ENCODE data around the gene COL24A1.
"Not testable (repeated sequence)": the region's sequence is repeated elsewhere in the genome, so short reads cannot be mapped to it uniquely, and the experiment has no call there.

Gene COL24A1

DNA sequence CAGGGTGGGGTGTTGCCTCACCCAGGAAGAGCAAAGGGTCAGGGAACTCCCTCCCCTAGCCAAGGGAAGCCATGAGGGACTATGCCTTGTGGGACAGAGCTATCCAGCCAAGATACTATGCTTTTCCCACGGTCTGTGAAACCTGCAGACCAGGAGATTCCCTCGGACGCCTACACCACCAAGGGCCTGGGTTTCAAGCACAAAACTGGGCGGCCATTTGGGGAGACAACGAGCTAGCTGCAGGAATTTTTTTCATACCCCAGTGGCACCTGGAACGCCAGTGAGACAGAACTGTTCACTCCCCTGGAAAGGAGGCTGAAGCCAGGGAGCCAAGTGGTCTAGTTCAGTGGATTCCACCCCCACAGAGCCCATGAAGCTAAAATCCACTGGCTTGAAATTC lies 84.7 kb downstream of the COL24A1 start:
- not testable (repeated sequence) for DNase-seq

DNA sequence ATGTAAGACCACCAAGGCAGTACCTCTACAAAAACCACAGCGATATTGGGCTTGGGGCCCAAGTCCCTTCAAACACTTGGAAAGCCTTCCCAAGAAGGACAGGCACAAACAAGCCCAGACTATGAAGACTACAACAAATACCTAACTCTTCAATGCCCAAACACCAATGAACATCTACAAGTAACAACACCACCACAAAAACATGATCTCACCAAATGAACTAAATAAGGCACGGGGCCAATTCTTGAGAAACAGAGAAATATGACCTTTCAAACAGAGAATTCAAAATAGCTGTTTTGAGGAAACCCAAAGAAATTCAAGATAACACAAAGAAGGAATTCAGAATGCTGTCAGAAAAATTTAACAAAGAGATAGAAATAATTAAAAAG lies 86.8 kb downstream of the COL24A1 start:
- no peak for DNase-seq

DNA sequence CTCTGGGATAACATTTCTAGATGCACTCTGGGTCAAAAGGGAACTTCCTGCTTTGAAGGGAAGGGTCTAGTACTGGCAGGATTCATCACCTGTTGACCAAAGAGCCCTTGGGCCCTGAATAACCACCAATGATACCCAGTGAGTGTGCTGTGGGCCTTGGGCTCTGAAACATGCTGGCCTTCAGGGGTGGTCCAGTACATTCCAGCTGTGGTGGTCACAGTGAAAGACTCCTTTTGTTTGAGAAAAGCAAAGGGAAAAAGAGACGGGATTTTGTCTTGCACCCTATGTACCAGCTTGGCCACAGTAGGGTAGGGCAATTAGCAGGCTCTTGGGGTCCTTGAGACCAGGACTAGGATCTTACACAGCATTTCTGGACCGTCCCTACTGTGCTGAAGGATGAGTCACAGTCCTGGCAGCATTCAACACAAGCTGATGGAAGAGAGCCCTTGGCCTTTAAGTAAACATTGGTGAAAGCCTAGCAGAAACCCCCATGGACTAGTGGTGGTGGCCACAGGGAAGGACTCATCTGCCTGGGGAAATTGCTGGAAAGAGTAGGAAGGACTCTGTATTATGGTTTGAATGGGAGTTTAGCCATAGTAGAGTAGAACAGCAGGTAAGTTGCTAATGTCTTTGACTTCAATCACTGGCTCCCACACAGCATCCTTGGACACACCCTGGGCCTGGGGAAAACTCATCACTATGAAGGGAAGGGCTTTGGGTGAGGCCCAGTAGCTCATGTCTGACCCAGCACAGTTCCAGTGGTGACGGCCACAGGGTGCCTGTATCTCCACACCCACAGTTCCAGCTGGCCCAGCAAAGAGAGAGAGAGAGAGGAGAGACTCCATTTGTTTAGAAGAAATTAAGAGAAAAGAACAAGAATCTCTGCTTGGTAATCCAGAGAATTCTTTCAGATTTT lies 87.5 kb downstream of the COL24A1 start:
- no peak for DNase-seq

DNA sequence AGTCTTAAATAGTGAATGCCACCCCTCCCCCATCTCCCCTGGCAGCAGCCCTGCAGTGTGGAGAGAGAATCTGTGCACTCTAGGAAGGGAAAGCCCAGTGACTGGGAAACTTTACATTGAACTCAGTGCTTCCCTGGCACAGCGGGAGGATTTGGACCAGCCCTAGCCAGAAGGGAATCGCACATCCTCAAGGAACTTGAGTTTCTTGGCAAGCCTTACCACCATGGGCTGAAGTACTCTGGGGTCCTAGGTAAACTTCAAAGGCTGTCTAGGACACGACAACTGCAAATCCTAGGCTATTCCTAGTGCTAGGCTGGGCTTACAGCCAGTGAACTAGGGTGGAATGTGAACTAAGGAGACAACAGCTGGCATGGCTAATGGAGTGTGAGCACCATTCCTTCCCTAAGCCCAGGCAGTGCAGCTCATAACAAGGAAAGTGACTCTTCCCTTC lies 88.3 kb downstream of the COL24A1 start:
- no peak for DNase-seq

DNA sequence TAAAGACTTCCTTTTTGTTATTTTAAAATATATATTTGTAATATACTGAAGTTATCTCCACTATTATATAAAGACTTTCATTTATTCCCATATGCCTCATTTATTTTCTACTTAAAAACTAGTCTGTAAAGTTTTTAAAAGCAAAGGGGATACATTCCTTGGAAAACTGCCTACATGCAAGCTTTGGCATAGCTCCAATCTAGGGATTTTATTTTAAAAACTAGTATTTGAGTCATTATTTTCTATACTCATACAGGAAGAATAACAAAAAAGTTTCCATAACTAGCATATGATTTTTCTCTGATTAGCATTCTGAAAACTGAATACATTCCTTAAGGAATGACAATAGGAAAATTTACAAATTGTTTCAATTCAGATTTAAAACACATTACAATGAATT lies 88.9 kb downstream of the COL24A1 start:
- no peak for DNase-seq

DNA sequence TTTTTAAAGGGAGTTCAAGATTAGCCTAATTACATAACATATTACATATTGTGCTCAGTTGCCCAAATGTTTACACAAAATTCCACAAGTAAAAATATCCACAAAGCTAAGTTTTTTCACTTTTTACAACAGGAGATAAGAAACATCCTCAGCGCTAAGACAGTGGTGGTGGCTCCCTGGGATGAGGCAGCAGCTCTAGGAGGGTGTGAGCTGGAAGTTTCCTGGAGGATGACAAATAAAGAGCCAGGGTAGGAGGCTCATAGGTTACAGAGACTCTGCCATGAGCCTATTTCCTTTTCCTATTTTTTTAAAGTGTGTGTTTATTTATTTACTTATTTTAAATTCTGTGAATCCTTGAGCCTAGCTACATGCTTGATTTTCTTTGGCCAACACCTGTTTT lies 91.7 kb downstream of the COL24A1 start:
- DNase-seq = no peak

DNA sequence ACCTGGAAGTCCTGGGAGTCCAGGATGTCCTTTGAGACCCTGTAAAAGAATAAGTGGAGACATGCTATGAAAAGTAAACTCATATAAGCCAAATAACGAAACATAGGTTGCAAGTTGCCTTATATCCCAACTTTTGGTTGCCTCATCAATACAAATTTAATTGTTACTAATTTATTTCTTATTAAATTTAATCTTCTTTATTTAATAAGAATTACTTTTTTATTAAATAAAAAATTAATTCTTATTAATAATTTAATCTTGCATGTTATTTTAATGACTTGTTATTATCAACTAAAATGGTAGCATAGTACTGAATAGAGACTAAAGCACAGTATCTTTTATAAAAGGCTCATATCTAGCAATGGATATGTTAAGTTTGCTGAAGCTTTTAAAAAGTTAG lies 92.9 kb downstream of the COL24A1 start:
- no peak for DNase-seq

DNA sequence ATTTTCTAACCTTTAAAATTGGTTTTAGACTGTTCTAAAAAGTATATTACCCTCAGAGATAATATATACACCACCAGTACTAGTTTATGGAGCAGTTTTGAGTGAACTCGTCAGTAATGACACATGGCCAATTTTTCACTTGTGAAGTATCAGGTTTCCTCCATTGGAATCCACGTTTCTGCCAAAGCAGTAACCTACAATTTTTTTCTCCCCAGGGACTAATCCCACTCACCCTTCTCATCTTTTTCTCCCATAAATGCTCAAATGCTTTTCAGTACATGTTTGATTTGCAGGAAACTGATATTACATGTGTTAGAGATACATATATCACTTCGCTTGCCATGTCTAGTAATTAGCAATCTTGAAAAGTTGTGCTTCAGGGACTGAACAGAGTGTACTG lies 94.1 kb downstream of the COL24A1 start:
- no peak for DNase-seq

DNA sequence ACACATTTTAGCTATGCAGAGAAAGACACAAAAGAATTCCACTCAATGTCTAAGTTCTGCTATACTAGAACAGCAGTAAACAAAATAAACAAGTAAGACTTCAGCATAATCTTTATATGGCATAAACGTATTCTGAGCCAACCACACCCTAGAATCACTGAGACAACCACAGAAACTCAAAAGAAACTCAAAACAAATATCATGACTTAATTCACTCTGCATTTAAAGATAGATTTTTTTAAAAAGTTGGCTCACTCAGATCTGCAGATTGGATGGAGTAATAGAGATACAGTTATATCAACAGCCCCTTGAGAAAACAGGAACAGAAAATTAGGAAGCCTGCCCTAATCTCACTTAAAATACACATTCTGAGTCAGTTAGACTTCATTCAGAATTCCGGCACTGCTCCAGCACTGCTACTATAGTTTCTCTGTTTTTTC lies 95.0 kb downstream of the COL24A1 start:
- no peak for DNase-seq

DNA sequence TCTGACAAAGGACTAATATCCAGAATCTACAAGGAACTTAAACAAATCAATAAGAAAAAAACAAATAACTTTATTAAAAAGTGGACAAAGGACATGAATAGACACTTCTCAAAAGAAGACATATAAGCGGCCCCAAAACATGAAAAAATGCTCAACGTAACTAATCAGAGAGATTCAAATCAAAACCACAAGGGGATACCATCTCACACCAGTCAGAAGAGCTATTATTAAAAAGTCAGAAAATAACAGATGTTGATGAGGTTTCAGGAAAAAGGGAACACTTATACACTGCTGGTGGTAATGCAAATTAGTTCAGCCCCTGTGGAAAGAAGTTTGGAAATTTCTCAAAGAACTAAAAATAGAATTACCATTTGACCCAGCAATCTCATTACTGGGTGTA lies 102.2 kb downstream of the COL24A1 start:
- no peak for DNase-seq

DNA sequence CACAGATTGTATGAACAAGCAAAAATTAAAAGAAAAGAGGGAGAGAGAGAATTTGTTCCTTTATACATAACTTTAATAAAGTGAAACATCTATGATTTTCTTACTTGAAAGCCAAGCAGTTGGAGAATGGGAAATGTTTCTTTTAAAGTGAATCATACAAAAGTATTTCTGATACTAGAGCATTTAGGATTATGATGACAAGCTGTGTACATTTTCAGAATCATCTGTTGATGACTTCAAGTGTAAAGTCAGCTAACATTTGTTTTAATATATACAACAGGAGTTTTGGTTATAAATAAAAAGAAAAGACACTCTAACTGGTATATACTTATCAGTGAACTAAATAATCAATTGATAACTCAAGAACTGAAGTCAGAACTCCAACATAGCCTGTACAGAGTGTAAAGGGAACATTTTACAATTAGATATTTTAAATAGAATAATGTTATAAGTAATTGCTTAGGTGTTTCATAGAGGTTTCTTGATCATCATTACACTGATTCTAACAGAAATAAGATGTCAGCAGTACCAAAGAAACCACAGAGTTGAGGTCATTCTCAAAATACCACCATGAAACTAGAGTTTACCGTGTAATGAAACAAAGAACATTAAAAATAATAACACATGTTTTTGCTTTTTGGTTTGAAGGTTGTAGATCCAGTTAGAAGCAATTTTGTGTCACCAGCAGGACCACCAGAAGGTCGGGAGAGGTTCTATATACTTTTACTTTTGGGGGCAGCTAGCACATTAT lies 103.4 kb downstream of the COL24A1 start:
- DNase-seq = no peak

DNA sequence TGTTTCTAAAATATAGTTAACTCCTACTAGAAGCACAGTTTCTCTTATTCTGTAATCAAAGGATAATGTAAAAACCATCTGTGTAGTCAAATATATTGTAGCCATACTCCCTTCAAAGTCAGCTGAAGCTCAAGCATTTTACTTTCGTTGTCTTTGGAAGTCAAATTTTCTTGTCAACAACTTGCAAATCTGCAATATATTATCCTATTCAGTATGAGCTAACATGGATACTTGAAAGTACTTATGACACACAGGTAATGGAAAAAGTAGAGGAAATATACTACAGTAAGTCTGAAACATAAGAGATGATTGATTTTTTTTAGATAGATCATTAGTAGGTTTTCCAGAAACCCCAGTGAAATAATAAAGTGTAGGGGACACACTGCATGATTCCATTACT lies 121.5 kb downstream of the COL24A1 start:
- DNase-seq = no peak

DNA sequence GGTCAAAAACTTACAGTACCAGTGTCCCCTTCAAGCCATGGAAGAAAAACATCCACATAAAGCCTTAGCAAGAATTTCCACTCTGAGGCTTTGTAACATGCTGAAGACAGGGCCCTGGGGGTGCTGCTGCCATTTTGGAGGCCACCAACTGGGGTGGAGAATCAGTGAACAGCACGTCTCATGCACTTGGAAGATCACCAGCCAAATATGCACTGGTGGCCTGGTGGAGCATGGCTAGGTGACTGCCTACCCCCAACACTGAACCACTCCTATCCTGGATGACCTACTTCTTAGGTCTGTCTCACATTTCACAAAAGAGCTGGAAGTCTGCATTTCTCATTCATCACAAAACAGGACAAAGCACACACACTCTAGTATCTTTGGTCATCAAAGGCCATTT lies 126.4 kb downstream of the COL24A1 start:
- no peak for DNase-seq

DNA sequence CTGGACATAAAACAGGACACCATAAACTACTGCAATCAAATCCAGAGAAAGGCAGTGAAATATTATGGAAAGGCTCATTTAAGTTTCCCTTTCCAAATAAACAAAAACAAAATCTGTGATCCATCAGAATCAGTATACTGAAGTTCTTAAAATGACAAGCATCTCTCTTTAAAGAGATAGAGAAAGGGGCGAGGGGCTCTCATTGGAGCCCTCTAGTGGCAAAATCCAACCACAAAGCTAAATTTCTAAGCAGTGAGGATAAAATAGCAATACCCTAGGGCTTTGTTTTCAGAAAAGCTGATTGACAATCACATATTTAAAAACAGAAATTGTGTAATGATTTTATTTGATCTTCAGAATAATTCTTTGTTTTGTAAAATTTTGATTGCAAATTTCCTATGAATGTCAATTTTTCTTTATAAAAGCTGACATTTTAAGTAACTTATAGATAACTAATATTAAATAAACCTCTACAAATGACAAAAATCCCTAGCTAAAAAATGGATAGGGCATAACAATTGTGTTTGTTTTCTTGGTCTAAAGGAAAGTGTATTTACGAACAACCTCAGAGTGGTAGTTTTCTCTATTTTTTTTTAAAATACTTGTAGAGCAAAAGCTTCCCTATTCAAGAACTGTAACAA lies 138.2 kb downstream of the COL24A1 start:
- no peak for DNase-seq

DNA sequence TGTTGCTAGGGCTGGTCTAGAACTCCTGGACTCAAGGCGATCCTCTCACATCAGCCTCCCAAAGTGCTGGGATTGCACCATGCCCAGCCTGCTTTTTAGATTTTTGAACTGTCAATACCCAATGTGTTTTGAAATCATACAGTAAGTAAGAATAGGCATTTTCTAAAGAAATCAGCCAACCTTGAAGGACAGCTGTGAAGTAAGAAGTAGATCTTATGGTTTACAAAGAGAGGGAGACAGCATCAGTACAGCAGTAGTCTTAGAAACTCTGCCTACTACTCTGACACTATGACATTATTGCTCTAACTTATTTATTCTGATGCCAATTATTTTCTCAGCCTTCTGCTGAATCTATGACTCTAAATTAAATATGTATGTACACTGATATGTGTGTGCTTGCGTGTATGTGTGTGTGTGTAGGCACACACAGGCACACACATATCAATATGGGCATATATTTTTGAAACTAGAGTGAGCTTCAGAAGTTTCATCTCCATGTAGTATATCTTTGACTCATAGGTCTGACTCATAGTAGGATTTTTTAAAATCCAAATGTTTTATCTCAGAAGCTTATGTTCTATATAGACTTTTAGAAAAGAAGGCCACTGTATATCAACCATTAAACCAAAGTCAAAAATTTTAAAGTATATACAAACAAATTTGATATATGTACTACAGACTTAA lies 140.4 kb downstream of the COL24A1 start:
- no peak for DNase-seq

DNA sequence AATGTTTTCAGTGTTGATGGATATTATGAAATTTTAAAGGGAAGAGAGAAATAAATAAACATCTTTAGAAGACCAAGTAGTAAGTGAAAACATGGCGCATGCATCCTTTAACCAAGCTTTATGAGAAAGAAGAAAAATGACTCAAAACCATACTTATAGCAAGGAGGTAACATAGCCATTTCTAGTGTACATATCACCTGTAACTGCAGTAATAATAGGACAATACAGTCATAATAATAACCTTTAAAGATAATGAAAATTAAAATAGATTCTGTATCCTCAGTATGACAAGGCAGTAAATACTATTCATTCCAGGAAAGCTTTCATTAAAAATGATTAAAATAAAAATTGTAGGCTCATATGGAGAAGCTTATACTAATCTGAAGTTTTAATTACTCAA lies 141.2 kb downstream of the COL24A1 start:
- no peak for DNase-seq

DNA sequence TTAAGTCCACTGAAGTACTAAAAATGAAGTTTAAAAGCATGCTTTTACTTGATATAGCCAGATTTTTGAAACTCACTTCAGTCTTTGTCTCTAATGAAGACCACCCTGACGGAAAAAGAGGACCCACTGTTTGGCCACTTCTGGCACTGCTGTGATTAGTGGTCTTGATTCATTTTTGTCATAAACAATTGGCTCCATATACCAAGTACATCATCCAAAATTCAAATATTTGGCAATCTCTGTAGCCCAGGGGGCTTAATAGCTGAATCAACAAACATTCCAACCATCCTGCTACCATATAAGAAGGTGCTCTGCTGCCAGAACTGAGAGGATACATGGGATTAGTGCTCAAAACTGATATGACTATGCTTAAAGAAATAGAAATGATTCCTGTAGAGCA lies 156.0 kb downstream of the COL24A1 start:
- DNase-seq = no peak

DNA sequence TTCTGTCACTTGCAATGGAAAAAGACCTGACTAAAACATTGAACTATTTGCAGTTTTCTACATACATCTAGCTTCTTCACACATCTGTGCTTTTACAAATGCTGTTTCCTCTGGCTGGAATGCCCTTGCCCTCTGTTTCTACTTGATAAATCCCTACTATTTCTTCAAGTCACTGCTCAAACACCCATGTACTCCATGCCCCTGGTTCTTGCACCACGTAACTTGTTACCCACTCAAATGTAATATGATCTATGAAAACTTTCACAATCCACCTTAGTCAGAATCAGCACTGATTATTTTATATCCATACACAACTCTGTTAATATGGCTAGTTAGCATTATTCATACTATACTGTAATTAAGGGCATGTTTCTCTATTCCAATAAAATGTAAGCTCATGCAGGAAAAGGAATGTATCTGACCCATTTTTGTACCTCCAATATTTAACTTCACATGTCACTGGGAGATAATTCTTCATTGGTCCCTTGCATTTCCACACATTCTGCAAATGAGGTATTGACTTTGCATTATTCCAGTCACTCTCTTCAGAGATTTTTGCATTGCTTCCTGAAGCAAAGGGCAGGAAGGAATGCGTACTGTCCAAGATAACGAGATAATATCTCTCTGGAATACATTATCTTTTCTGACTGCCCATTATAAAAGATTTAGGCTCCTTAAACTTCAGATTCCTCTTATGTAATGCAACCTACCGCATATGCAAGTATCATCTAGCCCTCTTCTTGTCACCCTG lies 158.3 kb downstream of the COL24A1 start:
- no peak for DNase-seq

DNA sequence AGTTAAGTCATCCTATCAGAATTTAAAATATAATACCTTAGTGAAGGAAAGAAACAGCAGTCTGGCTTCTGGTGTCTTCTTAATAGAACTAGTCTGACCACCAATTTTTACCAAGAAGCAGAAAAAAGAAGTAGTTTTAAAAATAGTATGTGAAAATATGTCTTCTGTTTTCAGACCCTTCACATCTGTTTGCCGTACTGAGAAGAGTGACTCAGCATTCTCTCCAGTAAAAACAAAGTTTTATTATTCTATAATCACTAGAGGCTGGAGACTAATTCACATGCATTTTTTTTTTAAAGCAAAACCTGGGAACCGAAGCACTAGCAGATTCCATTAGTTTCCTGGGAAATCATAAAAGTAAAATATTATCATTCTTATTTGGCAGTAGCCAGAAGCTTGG lies 163.8 kb downstream of the COL24A1 start:
- DNase-seq = no peak

DNA sequence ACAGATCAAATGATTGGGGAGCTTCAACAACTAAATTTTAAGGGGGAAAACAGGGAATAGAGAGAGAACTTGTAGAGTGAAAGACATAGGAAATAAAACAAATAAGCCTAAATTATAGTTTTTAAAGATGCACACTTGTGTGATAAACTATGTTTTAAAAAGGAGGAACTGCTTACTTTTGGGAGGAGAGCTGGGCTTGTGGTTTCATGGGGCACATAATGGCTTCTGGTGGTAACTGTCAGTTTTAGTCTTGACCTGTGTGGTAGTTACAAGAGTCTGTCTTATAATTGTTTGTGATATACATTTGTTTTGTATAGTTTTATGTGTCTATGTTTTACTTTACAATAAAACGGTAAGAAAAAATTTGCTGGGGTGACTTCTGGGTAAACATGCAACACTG lies 165.3 kb downstream of the COL24A1 start:
- no peak for DNase-seq

DNA sequence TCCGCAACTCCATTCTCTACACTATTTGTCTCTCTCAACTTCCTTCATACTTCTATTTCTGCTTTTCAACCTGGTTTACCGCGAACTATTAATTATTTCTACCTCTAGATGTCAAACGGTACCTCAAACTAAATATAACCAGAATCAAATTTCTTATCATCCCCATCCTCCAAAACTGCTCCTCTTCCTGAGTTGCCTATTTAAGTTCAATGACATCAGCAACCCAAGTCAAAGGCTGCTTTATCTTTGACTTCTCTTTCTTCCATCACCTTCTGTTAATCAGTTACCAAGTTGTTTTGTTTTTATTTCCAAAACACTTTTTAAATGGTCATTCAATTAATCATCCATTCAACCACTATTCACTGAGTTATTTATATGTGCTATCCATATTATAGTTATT lies 171.9 kb downstream of the COL24A1 start:
- DNase-seq = no peak

DNA sequence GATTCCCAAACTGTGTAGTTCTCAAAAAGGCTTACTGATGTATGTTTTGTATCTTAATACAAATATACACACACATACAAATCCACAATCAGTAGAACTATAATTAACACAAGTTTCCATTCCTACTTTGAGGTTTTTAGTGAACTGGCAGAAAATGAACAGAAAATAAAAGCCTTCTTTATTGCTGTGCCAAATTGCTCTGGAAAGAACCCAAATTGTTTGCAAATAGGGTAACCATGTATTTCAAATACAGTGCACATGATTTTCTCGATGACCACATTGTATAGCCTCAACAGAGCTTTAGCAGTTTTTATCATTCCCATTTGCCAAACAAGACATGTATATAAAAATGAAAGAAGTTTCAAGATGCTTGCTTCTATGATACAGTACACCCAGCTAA lies 173.3 kb downstream of the COL24A1 start:
- DNase-seq = no peak

All from DMS79 (cell line).